T-helper 17 cell (primary cell): ENCODE results near the gene C1orf50. TPM values are rescaled to one million over a fixed set of nuclear protein-coding genes. Genes with fewer than 3 reads are reported as not detected.

Experiments used
- total RNA-seq, 4 donors: library from RNA in 2 of 4; stranded (reverse) in 2 of 4; gene quantifications; one replicate each; pipeline ENCODE4 v1.2.3 and lab custom pipeline; 2022 to 2026

Gene C1orf50
- total RNA-seq, 2 donors from 2014 or later = 14.8 to 15.5 TPM

Other genes with a start within 250 kb of the C1orf50 start
- 10 to 100 TPM; 31.1 to 39.2 TPM for gene PPIH, start 108.8 kb upstream of the C1orf50 start, total RNA-seq
- 100 to 1,000 TPM; 340 to 372 TPM for gene YBX1, start 84.8 kb upstream of the C1orf50 start, total RNA-seq
- not detected for gene CLDN19, start 27.0 kb upstream of the C1orf50 start, total RNA-seq
- 10 to 100 TPM; 22.5 to 26.7 TPM for gene P3H1, start 221 bp upstream of the C1orf50 start, total RNA-seq
- gene TMEM269, start 17.7 kb downstream of the C1orf50 start, total RNA-seq = under 1 TPM; 0.42 to 0.47 TPM
- 1 to 10 TPM; 6.4 to 8.9 TPM for gene ERMAP, start 49.9 kb downstream of the C1orf50 start, total RNA-seq
- 10 to 100 TPM; 16.9 to 18.8 TPM for gene SVBP, start 50.1 kb downstream of the C1orf50 start, total RNA-seq
- 1 to 10 TPM; 2.6 to 2.8 TPM for gene ZNF691, start 79.4 kb downstream of the C1orf50 start, total RNA-seq
- gene SLC2A1, start 191.6 kb downstream of the C1orf50 start, total RNA-seq = 10 to 100 TPM; 63.7 to 79.0 TPM